ENCODE results near the gene FAM234B.

Gene FAM234B

GRCh38 chr12:13124656-13125505 is 80.7 kb downstream of the FAM234B start:
- DNase-seq: no peak

GRCh38 chr12:13125996-13126395 is 81.8 kb downstream of the FAM234B start:
- no peak for DNase-seq

GRCh38 chr12:13126494-13126893 is 82.3 kb downstream of the FAM234B start:
- no peak for DNase-seq

GRCh38 chr12:13127444-13127843 is 83.3 kb downstream of the FAM234B start:
- DNase-seq: peak; percentile 90

GRCh38 chr12:13128291-13128965 is 84.2 kb downstream of the FAM234B start:
- DNase-seq: no peak

GRCh38 chr12:13130981-13131380 is 86.8 kb downstream of the FAM234B start:
- DNase-seq: no peak
